Pancreas (tissue), 10 donors: ENCODE measurements around the gene PEX26. TPM values are rescaled to one million over a fixed set of nuclear protein-coding genes. Genes with fewer than 3 reads are reported as not detected.

Experiments used
- ATAC-seq, 4 donors: fragments of 200-7000 bp; cut with Tn5 transposase; one replicate each; pipeline versions ENCODE4 v1.8.0 to v1.9.1; 2020; ENCODE audit warnings: mild to moderate bottlenecking in 4 of 4, moderate library complexity in 4 of 4
- DNase-seq, 6 donors: peaks; one replicate each; pipeline ENCODE4 v3.0.0-alpha.2; 2020
- FAIRE-seq: peaks from 2 replicates; lab custom pipeline; 2012; peaks lifted over from hg19 to GRCh38; lab: Jason Lieb, UNC
- H3K27ac ChIP-seq, 4 donors: fragments of 200-600 bp; sonication (generic); 1 replicate in 3 of 4; 2 replicates in 1 of 4; pipeline versions ENCODE4 v1.5.0 to v1.8.0; 2020
- H3K27me3 ChIP-seq, 4 donors: fragments of 200-600 bp; one replicate each; pipeline ENCODE4 v1.8.0; 2021
- H3K36me3 ChIP-seq, 3 donors: fragments of 200-600 bp; sonication (generic) in 1 of 3; one replicate each; pipeline versions ENCODE4 v1.5.0 to v1.8.0; 2020 to 2021
- H3K4me1 ChIP-seq, 3 donors: fragments of 200-600 bp; one replicate each; pipeline ENCODE4 v1.8.0; 2021
- H3K4me3 ChIP-seq, 4 donors: fragments of 200-600 bp; sonication (generic) in 2 of 4; one replicate each; pipeline versions ENCODE4 v1.5.0 to v1.8.0; 2020 to 2021
- H3K9me3 ChIP-seq, 4 donors: fragments of 200-600 bp; one replicate each; pipeline ENCODE4 v1.8.0; 2021
- CTCF ChIP-seq, 4 donors: fragments of 200-600 bp; sonication (generic) in 3 of 4; IDR thresholded peaks; one replicate each; pipeline versions ENCODE4 v1.5.0 to v1.8.0; 2021; ENCODE audit warnings: antibody characterized with exemption in 4 of 4
- WGBS, 2 donors: extraction: QIAGEN DNeasy Blood & Tissue Kit; methylation state at CpG; one replicate each; pipeline ENCODE4 v1.1.7; 2013; 5-methylcytosine and 5-hydroxymethylcytosine counted together
- intact Hi-C, 3 donors: fragments of 100-400 bp; cut with DNase I; formaldehyde crosslinking; loops; one replicate each; pipeline versions ENCODE4 v1.11.1 to v1.14.2; 2022
- polyA plus RNA-seq, 2 donors: library from polyadenylated mRNA; stranded (reverse); fragments of 200-250 nt; gene quantifications; one replicate each; pipeline ENCODE4 v1.2.3, GENCODE V29; 2013
- total RNA-seq, 6 donors: library from RNA; stranded (reverse); fragmentation: NEBNext Ultra II Directional in 4 of 6; extraction: Animal tissue kit (Norgen Biotek cat#: 25700) in 4 of 6; gene quantifications; one replicate each; pipeline versions ENCODE4 v1.2.1 to v1.2.4, GENCODE V29; 2021 to 2023
- donor health status: healthy with polysubstance abuse.
- donor health status: DM: no; HTN: no; CAD: no; lungs with moderate emphysema.
- donor health status: DM: no; HTN: no; CAD: no.
- donor health status: control.
- donor health status: control.
- donor health status: Bipolar disorder and iron deficiency.
- donor health status: DM: yes; HTN: yes; CAD: no.
- donor health status: DM: no; HTN: no; CAD: no.
- donor health status: DM: no; HTN: no; CAD: no.
- donor health status: DM: yes; HTN: yes; CAD: no.

Gene PEX26
- total and polyA plus RNA-seq, 8 donors = 9.3 to 26.5 (median 14.3) TPM

- Histone ChIP-seq H3K4me3 (no peak overlapping the region), H3K27me3 (no peaks in the 10 kb centered on the region), H3K9me3 (no peaks in the 10 kb centered on the region), H3K27ac (no peak overlapping the region), H3K4me1 (peaks cover 0 to 12% (median 0%) of the 10 kb centered on the region in 3 donors), H3K36me3 (no peaks in the 10 kb centered on the region)
- 82 to 83% methylated on average over 3 of the region's 3 CpGs for WGBS, 2 donors
- intact Hi-C loops = no loop called here
- FAIRE-seq (no peak), DNase-seq (no peak), ATAC-seq (no peak)
- TF ChIP-seq CTCF (IDR thresholded peaks at IDR 0.05) = no peak
These were observed 68.6 kb downstream of the PEX26 start for GRCh38 chr22:18146389-18146753.

GRCh38 chr22:18147791-18148190, 70.0 kb downstream of the PEX26 start:
- ATAC-seq = no peak
- no peak for DNase-seq
- FAIRE-seq = no peak
- TF ChIP-seq CTCF (IDR thresholded peaks at IDR 0.05) = no peak
- Histone ChIP-seq H3K36me3 (no peaks in the 10 kb centered on the region), H3K27ac (no peak overlapping the region), H3K27me3 (no peaks in the 10 kb centered on the region), H3K4me3 (no peak overlapping the region), H3K9me3 (no peaks in the 10 kb centered on the region), H3K4me1 (peaks cover 0 to 12% (median 0%) of the 10 kb centered on the region in 3 donors)
- intact Hi-C loops = no loop called here
- 94 to 96% methylated on average over 5 of the region's 5 CpGs for WGBS, 2 donors

- Histone ChIP-seq H3K4me1 (peaks cover 0 to 12% (median 0%) of the 10 kb centered on the region in 3 donors), H3K27ac (no peak overlapping the region), H3K4me3 (no peak overlapping the region), H3K9me3 (no peaks in the 10 kb centered on the region), H3K27me3 (no peaks in the 10 kb centered on the region), H3K36me3 (no peaks in the 10 kb centered on the region)
- FAIRE-seq = no peak
- no peak for ATAC-seq
- TF ChIP-seq CTCF (IDR thresholded peaks at IDR 0.05) = no peak
- 73 to 83% methylated on average over 17 of the region's 17 CpGs for WGBS, 2 donors
- intact Hi-C loops = no loop called here
- no peak for DNase-seq
These were observed 70.6 kb downstream of the PEX26 start for GRCh38 chr22:18148293-18148965.

GRCh38 chr22:18152519-18152918, 74.7 kb downstream of the PEX26 start:
- no peaks in the 10 kb centered on the region for H3K9me3 ChIP-seq
- no peak for ATAC-seq
- no peaks in the 10 kb centered on the region for H3K27me3 ChIP-seq
- intact Hi-C loops = no loop called here
- no peak for DNase-seq
- TF ChIP-seq CTCF (IDR thresholded peaks at IDR 0.05) = no peak
- no peak for FAIRE-seq
- peaks cover 0 to 7% (median 0%) of the 10 kb centered on the region in 3 donors for H3K4me1 ChIP-seq
- no peak overlapping the region for H3K27ac ChIP-seq
- 94 to 98% methylated on average over 8 of the region's 8 CpGs for WGBS, 2 donors
- no peak overlapping the region for H3K4me3 ChIP-seq
- H3K36me3 ChIP-seq = no peaks in the 10 kb centered on the region

GRCh38 chr22:18154821-18155390, 77.1 kb downstream of the PEX26 start:
- no peaks in the 10 kb centered on the region for H3K27me3 ChIP-seq
- H3K4me3 ChIP-seq = no peak overlapping the region
- ATAC-seq (no peak), FAIRE-seq (no peak), DNase-seq (no peak)
- no peak for TF ChIP-seq CTCF (IDR thresholded peaks at IDR 0.05)
- intact Hi-C loops = no loop called here
- peaks cover 0 to 7% (median 0%) of the 10 kb centered on the region in 3 donors for H3K36me3 ChIP-seq
- H3K9me3 ChIP-seq = no peaks in the 10 kb centered on the region
- H3K27ac ChIP-seq = no peak overlapping the region
- H3K4me1 ChIP-seq = peaks cover 0 to 7% (median 0%) of the 10 kb centered on the region in 3 donors
- WGBS, 2 donors = 96 to 98% methylated on average over 8 of the region's 8 CpGs
